Nucleus accumbens (tissue), 56 donors: ENCODE data around the gene TRIM44.
"Not testable (repeated sequence)": the region's sequence is repeated elsewhere in the genome, so short reads cannot be mapped to it uniquely, and the experiment has no call there.

Experiments
- DNase-seq, 56 donors: peaks; one replicate each; lab custom pipeline; 2025; lab: John Stamatoyannopoulos, UW

TRIM44 gene

GRCh38 chr11:35631891-35632290, 30.7 kb upstream of the TRIM44 start:
- DNase-seq, result no peak

- DNase-seq, result no peak
Observed at GRCh38 chr11:35632301-35632700, 30.3 kb upstream of the TRIM44 start.

- no peak for DNase-seq
Observed at GRCh38 chr11:35633827-35634423, 28.6 kb upstream of the TRIM44 start.

- no peak for DNase-seq
Observed at GRCh38 chr11:35635933-35636332, 26.6 kb upstream of the TRIM44 start.

GRCh38 chr11:35639591-35640179, 22.9 kb upstream of the TRIM44 start:
- DNase-seq, result no peak

- no peak for DNase-seq
Observed at GRCh38 chr11:35641171-35641897, 21.2 kb upstream of the TRIM44 start.

GRCh38 chr11:35641964-35642363, 20.6 kb upstream of the TRIM44 start:
- DNase-seq, result no peak

GRCh38 chr11:35647421-35648093, 15.0 kb upstream of the TRIM44 start:
- no peak for DNase-seq

- DNase-seq, result no peak
Observed at GRCh38 chr11:35650006-35650405, 12.6 kb upstream of the TRIM44 start.

GRCh38 chr11:35650467-35650866, 12.1 kb upstream of the TRIM44 start:
- DNase-seq, result no peak

- DNase-seq, result no peak
Observed at GRCh38 chr11:35651263-35651662, 11.3 kb upstream of the TRIM44 start.

- not testable (repeated sequence) for DNase-seq
Observed at GRCh38 chr11:35652786-35653185, 9.8 kb upstream of the TRIM44 start.

- DNase-seq, result no peak
Observed at GRCh38 chr11:35654711-35655110, 7.9 kb upstream of the TRIM44 start.

GRCh38 chr11:35655254-35655653, 7.3 kb upstream of the TRIM44 start:
- no peak for DNase-seq

- no peak for DNase-seq
Observed at GRCh38 chr11:35655856-35656255, 6.7 kb upstream of the TRIM44 start.

- DNase-seq, result no peak
Observed at GRCh38 chr11:35658020-35658948, 4.3 kb upstream of the TRIM44 start.

- DNase-seq, result no peak
Observed at GRCh38 chr11:35661534-35661933, 1.0 kb upstream of the TRIM44 start.

GRCh38 chr11:35662061-35662648, 420 bp upstream of the TRIM44 start:
- peak in 10 of 56 donors; percentile 35 to 90 (median 73) for DNase-seq

GRCh38 chr11:35663408-35663702, 780 bp downstream of the TRIM44 start:
- no peak for DNase-seq

GRCh38 chr11:35664977-35665441, 2.4 kb downstream of the TRIM44 start:
- DNase-seq, result no peak
